Motor neuron (in vitro differentiated cells): ENCODE results near the gene RCSD1. TPM values are rescaled to one million over a fixed set of nuclear protein-coding genes. Genes with fewer than 3 reads are reported as not detected.

Experiments used
- ATAC-seq, 8 experiments: fragments of 200-7000 bp; cut with Tn5 transposase; replicated peaks in 6 of 8; 2 replicates each; pipeline ENCODE4 v1.8.0; 2021; ENCODE audit warnings: mild to moderate bottlenecking in 8 of 8, moderate library complexity in 8 of 8
- H3K27ac ChIP-seq, 2 donors: fragments of 250-450 bp; sonication (Bioruptor Pico); 2 replicates each; pipeline ENCODE4 v1.9.0; 2021; ENCODE audit warnings: antibody characterized with exemption in 2 of 2, mild to moderate bottlenecking in 2 of 2, moderate library complexity in 1 of 2
- H3K4me1 ChIP-seq, 2 donors: fragments of 250-450 bp; sonication (Bioruptor Pico); replicated peaks in 1 of 2; 2 replicates each; pipeline ENCODE4 v1.6.1; 2021; ENCODE audit warnings: antibody characterized with exemption in 2 of 2, mild to moderate bottlenecking in 2 of 2, moderate library complexity in 1 of 2
- H3K4me3 ChIP-seq, 5 donors: fragments of 250-450 bp; sonication (Bioruptor Pico); 2 replicates each; pipeline ENCODE4 v1.9.0; 2021; ENCODE audit warnings: antibody characterized with exemption in 5 of 5, mild to moderate bottlenecking in 5 of 5, moderate library complexity in 4 of 5
- WGBS, 10 experiments: fragments of 450-650 bp; shearing (Covaris generic); methylation state at CpG; one replicate each; pipeline ENCODE4 v1.0.0; 2022; 5-methylcytosine and 5-hydroxymethylcytosine counted together
- in situ Hi-C, 9 experiments: fragments of 400-800 bp; cut with MboI; loops; one replicate each; pipeline ENCODE4 v1.15.0; 2021; ENCODE audit warnings: low sequenced_read_pairs in 9 of 9, low pct_unique_long_range_greater_than_20kb in 2 of 9; ENCODE audit not compliant: unreplicated experiment in 9 of 9
- total RNA-seq, 8 experiments: library from RNA; unstranded; fragments of 300-600 nt; gene quantifications; 2 replicates each; pipeline versions ENCODE4 v1.2.3 to v1.2.4, GENCODE V29; 2022

The RCSD1 gene, protein sequence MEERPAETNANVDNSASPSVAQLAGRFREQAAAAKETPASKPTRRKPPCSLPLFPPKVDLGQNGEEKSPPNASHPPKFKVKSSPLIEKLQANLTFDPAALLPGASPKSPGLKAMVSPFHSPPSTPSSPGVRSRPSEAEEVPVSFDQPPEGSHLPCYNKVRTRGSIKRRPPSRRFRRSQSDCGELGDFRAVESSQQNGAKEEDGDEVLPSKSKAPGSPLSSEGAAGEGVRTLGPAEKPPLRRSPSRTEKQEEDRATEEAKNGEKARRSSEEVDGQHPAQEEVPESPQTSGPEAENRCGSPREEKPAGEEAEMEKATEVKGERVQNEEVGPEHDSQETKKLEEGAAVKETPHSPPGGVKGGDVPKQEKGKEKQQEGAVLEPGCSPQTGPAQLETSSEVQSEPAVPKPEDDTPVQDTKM
- total RNA-seq: 1 to 10 TPM in 1 of 8 experiments, under 1 TPM in 6, not detected in 1; 0.05 to 6.2 (median 0.29) TPM

DNA sequence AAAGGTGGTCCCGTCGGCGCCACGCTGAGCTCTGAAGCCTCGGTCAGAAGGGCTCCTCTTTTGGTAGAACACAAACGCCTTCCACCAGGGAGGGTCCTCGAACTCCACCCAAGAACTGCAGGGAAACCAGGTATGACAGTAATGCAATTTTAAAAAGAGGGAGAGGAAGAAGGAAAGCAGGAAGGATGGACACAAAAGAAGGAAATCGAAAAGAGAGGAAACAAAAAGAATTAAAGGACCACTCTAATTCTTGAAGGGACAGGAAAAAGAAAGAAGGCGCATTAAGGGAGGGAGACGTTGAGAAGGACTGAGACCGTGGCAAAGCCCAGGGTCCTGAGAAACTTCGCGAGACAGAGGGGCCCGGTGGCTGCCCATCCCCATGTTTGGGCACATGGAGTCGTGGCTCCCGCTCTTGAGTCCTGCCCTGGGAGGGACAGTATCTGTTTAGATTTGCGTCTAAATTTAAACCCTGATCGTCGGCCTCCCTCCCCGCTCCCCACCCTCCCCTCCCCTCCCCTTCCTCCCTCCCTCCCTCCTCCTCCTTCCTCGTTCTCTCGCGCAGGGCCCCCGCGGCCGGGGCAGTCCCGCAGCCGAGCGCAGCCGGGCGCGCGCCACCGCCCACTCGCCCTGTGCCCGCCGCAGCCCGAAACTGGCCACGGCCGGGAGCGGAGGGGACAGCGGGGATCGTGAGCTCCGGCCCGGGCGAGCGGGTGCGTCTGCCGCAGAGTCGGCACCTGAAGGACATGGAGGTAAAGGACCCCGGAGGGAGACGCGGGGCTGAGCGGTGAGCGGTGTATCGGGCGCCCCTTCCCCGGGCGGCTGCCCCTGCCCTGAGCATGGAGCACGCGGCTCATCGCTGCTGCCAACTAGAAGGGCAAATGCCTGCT, at the start of gene RCSD1:
RCSD1 (plus strand) TSS at position 552 of the 887 bp plus-strand sequence; CDS start at position 744, 192 bp downstream.
- in situ Hi-C loops: no loop called here
- ATAC-seq: peak; percentile 35 to 84 (median 79)
- WGBS, 10 experiments: 40 to 76% (median 49%) methylated on average over 3 to 17 of the region's 62 CpGs
- H3K27ac ChIP-seq: no peak within 1 kb of the TSS
- peaks cover 8 to 12% of the 10 kb centered on the region in 2 donors for H3K4me1 ChIP-seq
- H3K4me3 ChIP-seq: peak within 1 kb of the TSS; percentile 24 to 45 (median 33)

DNA sequence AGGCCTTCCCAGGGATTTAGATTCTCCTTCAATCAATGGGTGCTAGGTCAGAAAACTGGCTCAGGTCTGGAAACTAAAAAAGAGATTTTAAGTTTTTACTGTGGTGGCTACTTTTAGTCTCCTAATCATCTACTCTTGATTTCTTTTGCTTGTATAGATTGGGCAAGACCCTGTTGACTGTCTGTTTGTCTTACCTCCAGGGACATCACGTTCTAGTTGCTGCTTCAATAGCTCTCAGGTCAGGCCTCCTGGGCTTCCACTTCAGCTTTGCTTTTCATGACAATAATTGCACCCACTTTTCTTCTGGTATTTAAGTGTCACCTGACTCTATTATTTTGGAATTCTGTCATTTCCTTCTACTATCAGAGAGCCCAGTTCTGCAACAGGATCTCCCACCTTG, 48.0 kb upstream of the RCSD1 start:
- 0 to 93% (median 68%) methylated on average over 1 of the region's 1 CpG; no CpG with 5 or more reads in 2 of the 10 experiments for WGBS, 10 experiments
- Histone ChIP-seq H3K4me3 (no peak overlapping the region), H3K4me1 (peaks cover 0 to 4% of the 10 kb centered on the region in 2 donors), H3K27ac (no peak overlapping the region)
- in situ Hi-C loops: loop anchor here in 1 of 9 experiments (25.0 kb wide), 1 partner anchor 205 kb away; no protein-coding TSS in a partner anchor
- ATAC-seq: no peak

DNA sequence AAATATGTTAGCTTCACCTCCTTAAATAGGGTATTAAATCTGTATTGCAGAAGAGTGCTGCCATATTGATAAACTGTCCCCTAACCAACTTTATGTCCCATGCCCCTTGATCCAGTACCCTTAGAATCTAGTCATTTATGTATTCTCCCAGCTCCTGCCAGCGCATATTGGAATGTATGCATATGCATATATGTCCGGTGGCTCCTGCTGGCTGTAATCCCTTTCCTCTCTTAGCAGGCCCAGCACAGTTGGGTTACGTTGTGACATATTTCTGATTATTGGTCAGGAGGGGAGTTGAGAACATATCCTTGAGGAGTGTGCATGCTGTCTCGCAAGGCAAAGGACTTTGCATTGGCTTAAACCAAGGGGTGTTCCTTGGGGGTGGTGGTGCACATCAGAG, 47.3 kb upstream of the RCSD1 start:
- Histone ChIP-seq H3K27ac (no peak overlapping the region), H3K4me1 (peaks cover 0 to 4% of the 10 kb centered on the region in 2 donors), H3K4me3 (no peak overlapping the region)
- 7 to 100% (median 89%) methylated on average over 1 to 4 of the region's 4 CpGs; no CpG with 5 or more reads in 2 of the 10 experiments for WGBS, 10 experiments
- in situ Hi-C loops: loop anchor here in 1 of 9 experiments (25.0 kb wide), 1 partner anchor 205 kb away; no protein-coding TSS in a partner anchor
- peak in 3 of 8 experiments; percentile 34 to 87 (median 53) for ATAC-seq

DNA sequence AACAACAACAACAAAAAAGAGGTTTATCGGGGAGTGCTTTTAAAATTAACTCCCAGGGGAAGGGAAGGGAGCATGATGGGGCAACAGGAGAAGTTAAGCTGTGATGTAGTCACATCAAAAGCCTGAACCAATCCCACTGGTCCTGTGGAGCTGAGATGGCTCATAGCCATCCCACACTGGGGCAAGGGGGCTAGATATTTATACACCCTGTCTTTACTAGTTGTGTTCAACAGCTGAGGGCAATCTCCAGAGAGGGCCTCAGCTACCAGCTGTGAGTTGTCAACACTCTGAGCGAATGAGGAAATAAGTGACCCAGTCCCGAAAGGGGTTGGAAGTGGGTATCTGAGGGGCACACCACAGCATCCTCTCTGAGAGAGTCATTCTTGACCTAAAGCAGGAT, 45.5 kb upstream of the RCSD1 start:
- H3K27ac ChIP-seq: no peak overlapping the region
- in situ Hi-C loops: loop anchor here in 1 of 9 experiments (25.0 kb wide), 1 partner anchor 203 kb away; no protein-coding TSS in a partner anchor
- no peak overlapping the region for H3K4me3 ChIP-seq
- 0 to 100% (median 90%) methylated on average over 1 to 2 of the region's 3 CpGs; no CpG with 5 or more reads in 4 of the 10 experiments for WGBS, 10 experiments
- peaks cover 0 to 4% of the 10 kb centered on the region in 2 donors for H3K4me1 ChIP-seq
- no peak for ATAC-seq

DNA sequence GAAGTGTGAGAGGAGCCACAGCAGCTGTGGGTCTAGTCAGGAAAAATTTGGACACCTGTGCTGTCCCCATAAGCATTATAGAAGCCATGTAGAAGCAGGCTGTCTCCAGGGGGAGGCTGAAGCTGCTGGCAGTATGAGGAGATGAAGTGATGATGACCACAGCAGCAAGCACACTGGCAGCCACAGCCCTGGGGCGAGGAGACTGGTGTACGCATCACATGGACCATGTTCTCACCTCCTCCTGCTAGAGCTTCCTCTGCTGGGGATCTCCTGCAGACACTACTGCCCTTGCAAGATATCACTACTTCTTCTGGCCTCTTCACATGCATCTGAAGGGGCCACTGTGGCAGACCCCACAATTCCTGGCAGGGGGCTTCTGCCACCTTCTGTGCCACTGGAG, 42.7 kb upstream of the RCSD1 start:
- Histone ChIP-seq H3K4me1 (peaks cover 0 to 4% of the 10 kb centered on the region in 2 donors), H3K4me3 (no peak overlapping the region), H3K27ac (no peak overlapping the region)
- no peak for ATAC-seq
- whole genome bisulfite sequencing, 10 experiments: 85 to 100% (median 96%) methylated on average over 1 to 2 of the region's 2 CpGs; no CpG with 5 or more reads in 6 of the 10 experiments
- in situ Hi-C loops: loop anchor here in 1 of 9 experiments (25.0 kb wide), 1 partner anchor 200 kb away; no protein-coding TSS in a partner anchor

DNA sequence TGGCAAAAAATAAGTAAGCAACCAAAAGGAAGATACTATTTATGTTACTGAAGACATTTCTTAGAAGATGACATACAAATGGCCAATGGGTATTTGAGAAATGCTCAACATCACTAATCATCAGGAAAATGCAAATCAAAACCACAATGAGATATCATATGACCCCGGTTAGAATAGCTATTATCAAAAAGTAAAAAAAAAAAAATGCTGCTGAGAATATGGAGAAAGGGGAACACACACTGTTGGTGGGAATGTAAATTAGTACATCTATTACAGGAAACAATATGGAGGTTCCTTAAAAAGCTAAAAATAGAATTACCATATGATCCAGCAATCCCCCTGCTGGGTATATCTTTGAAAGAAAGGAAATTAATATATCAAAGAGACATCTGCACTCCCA, 42.2 kb upstream of the RCSD1 start:
- 0 to 100% (median 87%) methylated on average over 1 of the region's 1 CpG for WGBS, 10 experiments
- peaks cover 0 to 4% of the 10 kb centered on the region in 2 donors for H3K4me1 ChIP-seq
- H3K27ac ChIP-seq: no peak overlapping the region
- no peak overlapping the region for H3K4me3 ChIP-seq
- peak in 1 of 8 experiments; percentile 52 for ATAC-seq
- in situ Hi-C loops: loop anchor here in 1 of 9 experiments (25.0 kb wide), 1 partner anchor 199 kb away; no protein-coding TSS in a partner anchor

DNA sequence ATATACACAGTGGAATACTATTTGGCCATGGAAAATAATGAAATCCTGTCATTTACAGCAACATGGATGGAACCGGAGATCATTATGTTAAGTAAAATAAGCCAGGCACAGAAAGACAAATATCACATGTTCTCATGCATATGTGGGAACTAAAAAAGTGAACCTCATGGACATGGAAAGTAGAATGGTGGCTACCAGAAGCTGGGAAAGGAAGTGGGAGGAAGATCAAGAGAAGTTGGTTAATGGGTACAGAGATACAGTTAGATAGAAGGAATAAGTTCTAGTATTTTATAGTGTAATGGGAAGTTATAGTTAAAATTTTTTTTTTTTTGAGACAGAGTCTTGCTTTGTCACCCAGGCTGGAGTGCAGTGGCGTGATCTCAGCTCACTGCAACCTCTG, 41.7 kb upstream of the RCSD1 start:
- WGBS, 10 experiments: 36 to 100% (median 91%) methylated on average over 1 to 2 of the region's 2 CpGs
- ATAC-seq: no peak

DNA sequence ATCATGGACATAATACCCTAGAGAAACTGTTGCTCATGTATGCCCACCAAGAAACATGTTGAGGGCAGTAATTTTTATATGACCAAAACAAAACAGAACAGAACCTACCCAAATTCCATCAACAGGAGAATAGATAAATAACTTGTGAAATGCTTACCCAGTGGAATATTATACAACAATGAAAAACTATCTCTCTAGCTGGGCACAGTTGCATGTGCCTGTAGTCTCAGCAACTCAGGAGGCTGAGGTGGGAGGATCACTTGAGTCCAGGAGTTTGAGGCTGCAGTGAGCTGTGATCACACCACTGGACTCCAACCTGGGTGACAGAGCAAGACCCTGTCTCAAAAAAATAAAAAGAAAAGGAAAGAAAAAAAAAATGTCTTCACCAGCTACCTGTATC, 37.6 kb upstream of the RCSD1 start:
- Histone ChIP-seq H3K4me1 (no peaks in the 10 kb centered on the region), H3K27ac (no peak overlapping the region), H3K4me3 (no peak overlapping the region)
- no peak for ATAC-seq
- in situ Hi-C loops: loop anchor here in 1 of 9 experiments (25.0 kb wide), 1 partner anchor 195 kb away; no protein-coding TSS in a partner anchor

More for the DNA sequence above, 41.7 kb upstream of the RCSD1 start:
- no peak overlapping the region for H3K4me3 ChIP-seq
- H3K27ac ChIP-seq: no peak overlapping the region
- in situ Hi-C loops: loop anchor here in 1 of 9 experiments (25.0 kb wide), 1 partner anchor 199 kb away; no protein-coding TSS in a partner anchor
- H3K4me1 ChIP-seq: peaks cover 0 to 4% of the 10 kb centered on the region in 2 donors

DNA sequence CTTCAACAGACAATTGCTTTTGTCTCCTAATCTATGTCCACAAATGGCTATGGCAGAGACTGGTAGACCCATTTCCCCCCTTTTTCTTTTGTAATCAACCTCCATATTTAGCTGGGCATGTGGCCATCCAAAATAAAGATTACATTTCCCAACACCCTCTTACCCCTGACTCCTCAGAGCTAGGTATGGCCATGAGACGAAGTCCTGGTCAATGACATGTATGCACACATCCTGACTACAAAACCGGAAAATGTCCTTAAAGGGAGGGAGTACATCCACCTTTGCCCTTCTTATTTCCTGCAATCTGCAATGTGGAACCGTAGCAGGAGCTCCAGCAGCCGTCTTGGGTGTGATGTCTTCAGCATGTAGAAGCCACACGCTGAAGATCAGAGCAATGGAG, 36.2 kb upstream of the RCSD1 start:
- no peak for ATAC-seq
- WGBS, 10 experiments: 0 to 100% (median 73%) methylated on average over 2 to 5 of the region's 5 CpGs; no CpG with 5 or more reads in 1 of the 10 experiments
- in situ Hi-C loops: loop anchor here in 1 of 9 experiments (25.0 kb wide), 1 partner anchor 193 kb away; no protein-coding TSS in a partner anchor

DNA sequence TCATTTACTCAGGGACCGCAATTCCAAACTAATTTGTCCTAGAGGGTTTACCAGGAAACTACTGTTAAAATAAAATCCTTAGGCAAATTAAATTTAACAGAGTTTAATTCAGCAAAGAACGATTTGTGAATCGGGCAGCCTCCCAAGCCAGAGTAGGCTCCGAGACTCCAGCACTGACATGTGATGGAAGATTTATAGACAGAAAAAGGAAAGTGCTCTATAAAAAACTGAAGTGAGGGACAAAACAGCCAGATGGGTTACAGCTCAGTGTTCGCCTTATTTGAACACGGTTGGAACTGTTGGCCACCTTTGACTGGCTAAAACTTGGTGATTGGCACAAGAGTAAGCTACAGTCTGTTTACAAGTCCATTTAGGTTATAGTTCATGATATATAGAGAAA, 35.2 kb upstream of the RCSD1 start:
- in situ Hi-C loops: loop anchor here in 1 of 9 experiments (25.0 kb wide), 1 partner anchor 192 kb away; no protein-coding TSS in a partner anchor
- Histone ChIP-seq H3K4me1 (no peaks in the 10 kb centered on the region), H3K27ac (no peak overlapping the region), H3K4me3 (no peak overlapping the region)
- no peak for ATAC-seq
- 7 to 92% (median 82%) methylated on average over 2 to 6 of the region's 6 CpGs for WGBS, 10 experiments

More for the DNA sequence above, 36.2 kb upstream of the RCSD1 start:
- Histone ChIP-seq H3K4me3 (no peak overlapping the region), H3K4me1 (no peaks in the 10 kb centered on the region), H3K27ac (no peak overlapping the region)

DNA sequence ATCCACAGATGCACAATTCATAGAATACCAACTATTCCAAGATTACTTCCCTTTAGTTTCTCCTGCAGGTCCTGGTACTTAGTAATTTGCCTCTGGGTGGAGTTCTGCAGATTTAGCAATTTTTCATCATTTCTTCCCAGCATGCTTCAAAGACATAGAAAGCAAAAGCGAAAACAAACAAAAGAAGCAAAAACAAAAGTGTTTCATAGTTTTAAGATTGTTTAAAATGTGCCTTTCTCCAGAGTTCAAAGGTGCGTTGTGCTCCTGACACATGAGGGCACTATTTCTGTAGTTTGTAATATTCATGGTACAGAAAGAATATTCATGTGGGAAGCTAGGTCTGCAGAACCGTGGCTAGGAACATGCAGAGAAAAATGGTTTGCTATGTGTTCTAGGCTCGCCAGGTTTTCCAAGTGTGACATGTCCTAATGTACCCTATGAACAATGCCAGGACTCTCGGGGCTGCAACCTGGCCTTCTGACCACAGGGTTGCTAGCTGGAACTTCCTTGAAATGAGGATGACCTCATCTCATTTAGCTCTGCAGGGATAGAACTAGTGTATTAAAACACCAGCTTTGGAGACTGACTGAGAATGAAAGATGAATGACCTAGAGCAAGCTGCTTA, 30.0 kb upstream of the RCSD1 start:
- H3K4me3 ChIP-seq: no peak overlapping the region
- H3K27ac ChIP-seq: no peak overlapping the region
- ATAC-seq: peak; percentile 56 to 92 (median 68)
- in situ Hi-C loops: loop anchor here in 2 of 9 experiments (10.0 to 25.0 kb wide), 2 partner anchors 85 to 187 kb away; no protein-coding TSS in a partner anchor
- no peaks in the 10 kb centered on the region for H3K4me1 ChIP-seq
- WGBS, 10 experiments: 0 to 90% (median 55%) methylated on average over 1 to 5 of the region's 5 CpGs; no CpG with 5 or more reads in 2 of the 10 experiments
